ENCODE data around the gene ZNF549.

The ZNF549 gene

DNA sequence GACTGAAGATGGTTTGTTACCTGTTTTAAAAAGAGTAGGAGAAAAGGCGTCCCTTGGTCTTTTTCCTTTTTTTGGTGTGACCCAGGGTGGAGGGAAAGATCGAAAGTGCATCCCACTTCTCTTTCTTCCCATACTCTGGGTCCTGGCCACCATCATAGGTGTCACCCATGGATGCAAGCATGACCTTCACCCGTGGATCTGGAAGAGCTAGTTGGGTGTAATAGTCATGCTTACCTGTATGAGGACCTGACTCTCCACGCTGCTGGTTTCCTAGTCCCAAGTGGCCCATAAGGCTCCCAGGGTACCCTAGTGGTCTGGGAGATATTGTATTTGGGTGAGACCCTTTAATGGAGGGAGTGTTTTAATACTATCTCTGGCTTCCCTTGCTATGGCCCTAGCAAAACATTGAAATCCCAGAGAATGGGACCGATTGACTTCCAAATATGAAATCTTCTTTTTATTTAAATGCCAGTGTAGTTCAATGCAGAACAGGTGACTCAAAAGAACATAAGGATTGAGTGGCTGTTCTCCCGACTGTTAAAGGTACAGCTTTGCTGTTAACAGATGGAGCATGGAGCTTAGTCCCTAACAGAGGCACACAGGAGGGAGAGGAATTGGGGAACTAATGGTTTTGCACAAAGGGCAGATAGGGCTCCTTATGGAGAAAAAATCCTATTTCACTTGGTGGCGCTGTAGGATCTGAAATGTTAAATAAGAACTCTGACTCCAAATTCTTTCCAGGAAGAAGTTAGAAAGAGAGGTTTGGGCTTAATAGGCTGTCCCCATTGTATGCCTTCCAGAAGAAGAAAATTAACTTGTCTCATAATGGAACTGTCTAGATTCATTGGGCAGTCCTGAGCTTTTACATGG is 39.5 kb downstream of the ZNF549 start:
- no peak for DNase-seq (ENCODE audit: low read depth in 4 of 4, low spot score in 1 of 4)

DNA sequence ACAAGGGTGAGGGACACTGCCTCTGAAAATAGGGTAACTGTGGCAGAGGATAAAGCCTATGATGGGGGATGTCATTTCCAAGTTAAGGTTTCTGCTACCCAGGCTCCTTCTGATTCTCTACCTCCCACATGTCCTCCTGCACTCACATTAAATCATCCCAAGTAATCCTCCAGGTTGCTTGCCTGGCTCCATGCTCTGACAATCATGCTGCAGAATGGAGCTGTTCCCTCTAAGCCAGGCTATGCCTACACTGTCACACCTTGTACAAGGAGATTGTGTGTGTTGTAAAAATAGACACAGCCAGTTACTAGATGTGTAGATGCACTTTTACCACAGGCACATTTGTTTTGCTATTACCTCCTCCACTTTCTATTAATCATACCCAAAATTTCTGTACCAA is 43.6 kb downstream of the ZNF549 start:
- no peak for DNase-seq (ENCODE audit: low read depth in 4 of 4, low spot score in 1 of 4)

DNA sequence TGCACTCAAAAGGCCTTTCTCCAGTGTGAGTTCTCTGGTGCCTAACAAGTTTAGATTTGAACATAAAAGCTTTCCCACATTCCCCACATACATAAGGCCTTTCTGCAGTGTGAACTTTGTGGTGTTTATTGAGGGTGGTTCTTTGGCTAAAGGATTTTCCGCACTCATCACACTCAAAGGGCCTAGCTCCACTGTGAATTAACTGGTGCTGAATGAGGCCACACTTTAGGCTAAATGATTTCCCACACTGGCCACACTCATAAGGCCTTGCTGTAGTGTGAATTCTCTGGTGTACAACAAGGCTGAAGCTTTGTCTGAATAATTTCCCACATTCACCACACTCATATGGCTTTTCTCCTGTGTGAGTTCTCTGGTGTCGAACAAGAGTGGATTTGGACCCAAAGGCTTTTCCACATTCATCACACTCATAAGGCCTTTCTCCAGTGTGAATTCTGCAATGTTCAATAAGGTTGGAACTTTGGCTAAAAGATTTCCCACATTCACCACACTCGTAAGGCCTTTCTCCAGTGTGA is 45.3 kb downstream of the ZNF549 start:
- no peak for DNase-seq (ENCODE audit: low read depth in 4 of 4, low spot score in 1 of 4)

DNA sequence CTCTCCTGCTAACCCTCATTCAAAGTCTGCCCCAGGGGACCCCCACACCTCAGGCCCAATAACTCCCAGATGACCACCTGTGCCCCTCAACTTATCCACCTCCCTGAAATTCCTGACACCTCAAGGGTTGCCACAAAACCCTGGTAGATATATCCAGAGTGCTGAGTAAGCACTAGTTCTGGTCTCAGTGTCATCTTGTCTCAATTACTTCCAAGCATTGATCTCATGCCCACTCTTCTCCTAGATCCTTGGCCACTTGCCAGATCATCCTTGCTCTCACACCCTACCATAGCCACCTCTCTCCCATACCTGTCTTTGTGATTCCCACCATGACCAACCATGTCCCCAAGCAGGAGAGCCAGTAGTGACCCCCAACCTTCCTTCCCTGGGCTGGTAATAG is 49.5 kb downstream of the ZNF549 start:
- no peak for DNase-seq (ENCODE audit: low read depth in 4 of 4, low spot score in 1 of 4)

DNA sequence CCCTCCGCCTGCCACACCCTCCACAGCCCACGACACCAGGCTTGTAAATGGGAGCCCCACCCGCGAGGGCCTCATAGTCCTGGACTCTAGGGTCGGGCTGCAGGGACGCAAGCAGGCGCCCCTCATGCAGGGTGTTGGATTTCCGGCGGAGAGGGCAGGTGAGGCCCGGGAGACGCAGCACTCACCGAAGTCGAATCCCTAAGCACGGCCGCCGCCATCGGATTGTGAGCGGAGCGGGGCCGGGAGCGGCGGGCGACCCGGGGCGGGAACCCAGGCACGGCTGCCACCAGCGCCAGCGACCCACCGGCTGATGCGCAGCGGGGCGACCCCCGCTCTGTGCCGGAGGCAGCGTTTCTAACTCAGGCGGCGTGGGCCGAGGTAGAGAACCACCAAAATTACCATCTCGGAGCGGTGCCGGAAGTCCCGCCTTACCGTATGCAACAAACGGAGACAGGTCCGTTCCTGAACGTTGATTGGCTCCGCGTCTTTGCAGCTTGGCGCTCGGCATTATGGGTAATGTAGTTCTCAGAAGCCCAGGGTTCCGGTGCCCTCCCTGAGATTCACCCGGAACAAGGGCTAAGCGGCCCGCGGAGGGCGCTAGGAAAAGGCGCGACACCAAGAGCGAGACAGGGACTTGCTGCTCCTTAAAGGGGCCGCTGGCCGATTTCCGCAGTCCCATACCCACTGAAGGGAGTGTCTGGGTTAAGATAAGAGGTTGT is 51.5 kb downstream of the ZNF549 start, which contains the start of gene ZNF416:
ZNF416 (minus strand) TSS at position 425 of the 719 bp plus-strand sequence; CDS start at position 218, 207 bp downstream.
- DNase-seq (ENCODE audit: low read depth in 4 of 4, low spot score in 1 of 4) = peak; percentile 76 to 92 (median 88)

DNA sequence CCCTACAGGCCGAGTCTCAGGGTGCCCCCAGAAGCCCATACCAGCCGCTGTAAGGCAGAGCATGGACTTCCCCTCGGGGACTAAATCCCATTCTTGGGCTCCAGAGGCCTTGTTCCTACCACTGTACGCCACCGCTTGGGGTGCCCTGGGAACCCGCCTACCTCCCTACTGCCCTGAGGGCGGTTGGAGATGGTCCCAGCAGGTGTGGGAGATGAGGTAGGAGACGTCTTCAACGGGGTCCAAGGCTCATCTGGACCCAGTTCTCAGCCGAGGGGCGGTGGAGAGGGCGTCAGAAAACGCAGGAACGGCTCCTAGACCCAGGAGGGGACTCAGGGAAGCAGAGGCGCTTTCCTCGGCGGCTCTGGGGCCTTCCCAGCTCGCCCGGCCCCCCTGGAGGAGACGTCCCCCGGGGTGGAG is 56.0 kb downstream of the ZNF549 start:
- no peak for DNase-seq (ENCODE audit: low read depth in 4 of 4, low spot score in 1 of 4)

DNA sequence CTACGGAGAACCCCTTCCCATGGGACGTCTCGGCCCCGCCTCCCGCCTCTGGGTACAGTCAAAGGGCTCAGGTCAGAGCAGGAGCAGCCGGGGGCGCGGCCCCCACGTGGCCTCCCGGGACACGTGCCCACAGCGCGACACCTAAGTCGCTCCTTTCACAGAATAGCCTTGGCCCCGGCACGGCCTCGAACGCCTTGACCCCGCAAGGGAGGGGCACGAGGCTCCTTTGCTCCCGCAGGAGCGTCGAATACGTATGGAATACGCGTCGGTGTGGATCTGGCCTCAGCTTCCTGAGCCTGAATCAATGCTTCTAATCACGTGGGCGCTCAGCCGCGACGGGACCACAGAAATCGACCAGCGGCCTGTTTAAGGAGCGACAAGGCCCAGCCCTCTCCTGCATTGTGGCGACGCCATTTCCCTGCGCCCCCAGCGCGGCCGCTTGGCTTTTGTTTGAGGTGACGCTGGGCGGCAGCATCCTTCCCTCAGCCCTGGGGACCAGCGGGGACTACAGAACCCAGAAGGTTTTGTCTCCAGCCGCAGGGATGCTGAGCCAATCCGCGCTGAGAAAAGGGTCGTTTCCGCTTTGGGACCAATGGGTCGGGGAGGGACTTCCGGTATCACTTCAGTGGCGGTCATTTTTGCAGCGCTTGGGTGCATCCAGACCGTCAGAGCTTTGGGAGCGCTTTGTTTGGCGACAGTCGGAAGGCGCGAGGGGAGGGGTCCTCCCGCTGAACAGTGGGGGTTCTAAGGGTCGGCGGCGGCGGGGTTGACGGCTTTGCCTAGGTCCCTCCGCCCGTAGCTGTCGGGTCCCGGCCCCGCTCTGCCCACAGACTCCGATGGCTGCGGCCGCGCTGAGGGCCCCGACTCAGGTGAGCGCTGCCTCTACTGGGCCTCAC is 56.6 kb downstream of the ZNF549 start, which contains the start of gene ZIK1:
ZIK1 (plus strand) TSS at position 625 of the 896 bp plus-strand sequence; CDS start at position 837, 212 bp downstream.
- DNase-seq (ENCODE audit: low read depth in 4 of 4, low spot score in 1 of 4) = peak; percentile 59 to 77 (median 72)

DNA sequence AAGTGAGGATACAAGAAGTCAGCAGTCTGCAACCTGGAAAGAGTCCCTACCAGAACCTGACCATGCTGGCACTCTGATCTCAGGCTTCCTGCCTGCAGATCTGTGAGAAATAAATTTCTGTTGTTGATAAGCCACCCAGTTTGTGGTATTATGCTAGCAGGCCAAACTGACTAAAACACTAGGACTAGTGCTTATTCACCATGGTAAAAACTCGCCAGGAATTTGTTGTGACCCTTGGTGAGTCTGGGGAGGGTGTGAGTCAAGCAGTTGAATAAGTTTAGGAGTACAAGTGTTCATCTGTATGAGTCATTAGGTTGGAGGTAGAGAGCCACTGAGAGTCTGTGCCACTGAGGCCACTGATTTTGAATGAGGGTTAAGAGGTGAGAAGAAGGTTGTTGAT is 60.4 kb downstream of the ZNF549 start:
- no peak for DNase-seq (ENCODE audit: low read depth in 4 of 4, low spot score in 1 of 4)

DNA sequence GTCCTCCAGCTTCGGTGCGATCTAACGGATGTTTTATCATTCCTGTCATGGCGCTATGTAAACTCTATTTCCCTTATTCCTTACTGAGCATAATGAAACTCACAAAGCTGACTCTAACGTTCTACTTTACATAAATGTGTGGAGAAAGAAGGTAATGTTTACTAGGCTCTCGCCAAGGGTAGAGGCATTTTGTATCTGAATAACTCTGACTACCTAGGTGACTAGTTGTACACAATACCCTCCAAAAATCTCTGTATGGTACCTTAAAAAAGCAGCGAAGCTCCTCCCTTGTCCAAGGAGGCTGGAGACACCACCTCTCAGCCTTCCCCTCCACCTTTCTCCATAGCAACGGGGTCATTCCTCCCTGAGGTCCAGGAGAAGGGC is 72.2 kb downstream of the ZNF549 start:
- no peak for DNase-seq (ENCODE audit: low read depth in 4 of 4, low spot score in 1 of 4)

DNA sequence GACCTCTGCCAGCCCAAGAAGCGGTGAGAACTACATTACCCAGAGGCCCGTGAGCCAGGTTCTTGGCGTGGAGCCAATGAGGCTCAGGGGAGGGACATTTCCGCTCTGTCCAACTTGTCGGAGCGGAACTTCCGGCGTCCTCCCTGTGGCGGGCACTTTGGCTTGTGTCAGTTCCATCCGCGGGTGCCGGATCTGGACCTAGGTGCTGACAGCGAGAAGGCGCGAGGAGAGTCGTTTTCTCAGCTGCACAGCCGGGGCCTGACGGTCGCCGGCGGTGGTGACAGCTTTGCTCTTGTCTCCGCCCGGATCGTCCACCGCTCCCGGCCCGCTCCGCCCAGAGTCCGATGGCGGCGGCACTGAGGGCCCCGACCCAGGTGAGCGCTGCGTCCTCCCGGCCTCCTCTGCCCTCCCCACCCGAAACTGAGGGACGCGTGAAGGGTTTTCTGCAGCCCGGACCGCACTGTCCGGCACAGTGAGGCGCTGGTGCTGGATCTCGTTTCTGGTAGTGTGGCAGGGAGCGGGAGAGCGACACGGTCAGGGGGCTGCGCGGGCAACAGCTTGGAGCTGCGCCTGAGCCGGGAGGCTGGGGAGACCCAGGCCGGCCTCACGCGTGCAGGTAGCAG is 72.7 kb downstream of the ZNF549 start, which contains the start of gene ZNF530:
ZNF530 (plus strand) TSS at position 125 of the 623 bp plus-strand sequence. CDS start 4,461 bp downstream, outside the sequence.
- DNase-seq (ENCODE audit: low read depth in 4 of 4, low spot score in 1 of 4) = peak; percentile 81 to 86 (median 84)

DNA sequence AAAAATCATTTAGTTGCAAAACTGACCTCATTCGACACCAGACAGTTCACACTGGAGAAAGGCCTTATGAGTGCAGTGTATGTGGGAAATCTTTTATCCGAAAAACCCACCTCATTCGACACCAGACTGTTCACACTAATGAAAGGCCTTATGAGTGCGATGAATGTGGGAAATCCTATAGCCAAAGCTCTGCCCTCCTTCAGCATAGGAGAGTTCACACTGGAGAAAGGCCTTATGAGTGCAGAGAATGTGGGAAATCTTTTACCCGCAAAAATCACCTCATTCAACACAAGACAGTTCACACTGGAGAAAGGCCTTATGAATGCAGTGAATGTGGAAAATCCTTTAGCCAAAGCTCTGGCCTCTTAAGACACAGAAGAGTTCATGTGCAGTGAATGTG is 79.8 kb downstream of the ZNF549 start:
- DNase-seq (ENCODE audit: low read depth in 4 of 4, low spot score in 1 of 4) = no peak

Data from stimulated activated CD4-positive, alpha-beta T cell treated with anti-CD3 and anti-CD28 coated beads, Interleukin-1b, Interleukin-23, amount 100 ng/mL, for 24 hours (primary cell).